Muscle of arm (tissue), 14 donors: Measurements from ENCODE around the gene DDT. TPM values are rescaled to one million over a fixed set of nuclear protein-coding genes. Genes with fewer than 3 reads are reported as not detected.
"Not testable (repeated sequence)": the region's sequence is repeated elsewhere in the genome, so short reads cannot be mapped to it uniquely, and the experiment has no call there.

ENCODE experiments used
- DNase-seq: peaks from one replicate; pipeline ENCODE4 v3.0.0-alpha.2; 2013
- long read RNA-seq, 11 donors: transcript quantifications; one replicate each; lab custom pipeline, GENCODE V29; 2026
- polyA plus RNA-seq, 12 donors: library from polyadenylated mRNA; unstranded; fragments of 120-200 nt; gene quantifications; one replicate each; pipeline ENCODE4 v1.2.1, GENCODE V29; 2013; ENCODE audit not compliant: insufficient read length in 12 of 12

The DDT gene
- 10 to 100 TPM in 11 of 12 donors, not detected in 1; 29.4 to 61.0 (median 42.2) TPM for polyA plus RNA-seq
- long read RNA-seq, donor 1, transcript DDT-202 (3 exons, 713 nt), result major isoform, 88 of 90 reads
- long read RNA-seq, donor 1, partial matches to known transcripts, result 0 of 90 reads
- long read RNA-seq, donor 1, other reads (novel, unspliced or antisense), result 0 of 90 reads
- long read RNA-seq, donor 2, transcript DDT-202 (3 exons, 713 nt), result major isoform, 28 of 28 reads
- long read RNA-seq, donor 2, partial matches to known transcripts, result 0 of 28 reads
- long read RNA-seq, donor 2, other reads (novel, unspliced or antisense), result 0 of 28 reads
- long read RNA-seq, donor 3, transcript DDT-202 (3 exons, 713 nt), result major isoform, 21 of 21 reads
- long read RNA-seq, donor 3, partial matches to known transcripts, result 0 of 21 reads
- long read RNA-seq, donor 3, other reads (novel, unspliced or antisense), result 0 of 21 reads
- long read RNA-seq, donor 4, transcript DDT-202 (3 exons, 713 nt), result major isoform, 19 of 19 reads
- long read RNA-seq, donor 4, partial matches to known transcripts, result 0 of 19 reads
- long read RNA-seq, donor 4, other reads (novel, unspliced or antisense), result 0 of 19 reads
- long read RNA-seq, donor 5, transcript DDT-202 (3 exons, 713 nt), result major isoform, 35 of 37 reads
- long read RNA-seq, donor 5, partial matches to known transcripts, result 0 of 37 reads
- long read RNA-seq, donor 5, other reads (novel, unspliced or antisense), result 0 of 37 reads
- long read RNA-seq, donor 6, transcript DDT-202 (3 exons, 713 nt), result major isoform, 18 of 19 reads
- long read RNA-seq, donor 6, partial matches to known transcripts, result 0 of 19 reads
- long read RNA-seq, donor 6, other reads (novel, unspliced or antisense), result 0 of 19 reads
- long read RNA-seq, donor 7, transcript DDT-202 (3 exons, 713 nt), result major isoform, 16 of 17 reads
- long read RNA-seq, donor 7, partial matches to known transcripts, result 0 of 17 reads
- long read RNA-seq, donor 7, other reads (novel, unspliced or antisense), result 0 of 17 reads
- long read RNA-seq, donor 8, transcript DDT-202 (3 exons, 713 nt), result major isoform, 41 of 42 reads
- long read RNA-seq, donor 8, partial matches to known transcripts, result 0 of 42 reads
- long read RNA-seq, donor 8, other reads (novel, unspliced or antisense), result 0 of 42 reads
- long read RNA-seq, donor 9, transcript DDT-202 (3 exons, 713 nt), result major isoform, 29 of 30 reads
- long read RNA-seq, donor 9, partial matches to known transcripts, result 0 of 30 reads
- long read RNA-seq, donor 9, other reads (novel, unspliced or antisense), result 0 of 30 reads
- long read RNA-seq, donor 10, transcript DDT-202 (3 exons, 713 nt), result major isoform, 27 of 27 reads
- long read RNA-seq, donor 10, partial matches to known transcripts, result 0 of 27 reads
- long read RNA-seq, donor 10, other reads (novel, unspliced or antisense), result 0 of 27 reads
- long read RNA-seq, donor 11, transcript DDT-202 (3 exons, 713 nt), result major isoform, 44 of 51 reads
- long read RNA-seq, donor 11, partial matches to known transcripts, result 6 of 51 reads
- long read RNA-seq, donor 11, other reads (novel, unspliced or antisense), result 0 of 51 reads

GRCh38 chr22:23974345-23974744 is at the start of gene DDT:
Gene DDT (minus strand): TSS chr22:23974441. CDS start chr22:23974414, 27 bp downstream.
- not testable (repeated sequence) for DNase-seq

DNA sequence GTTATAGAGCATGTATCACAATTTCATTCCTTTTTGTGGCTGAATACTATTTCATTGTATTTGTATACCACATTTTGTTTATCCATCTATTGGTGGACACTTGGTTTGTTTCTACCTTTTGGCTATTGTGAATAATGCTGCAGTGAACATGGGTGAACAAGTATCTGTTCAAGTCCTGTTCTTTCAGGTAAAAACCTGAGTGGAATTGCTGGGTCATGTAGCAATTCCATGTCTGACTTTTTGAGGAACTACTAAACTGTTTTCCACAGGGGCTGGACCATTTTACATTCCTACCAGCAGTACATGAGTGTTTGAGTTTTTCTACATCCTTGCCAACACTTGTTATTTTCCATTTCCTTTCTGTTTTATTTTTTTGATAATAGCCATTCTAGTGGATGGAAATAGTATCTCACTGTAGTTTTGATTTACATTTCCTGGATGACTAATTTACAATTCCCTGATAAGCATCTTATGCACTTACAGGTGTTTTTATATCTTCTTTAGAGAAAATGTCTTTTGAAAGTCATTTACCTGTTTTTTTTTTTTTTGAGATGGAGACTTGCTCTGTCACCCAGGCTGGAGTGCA is 49.1 kb upstream of the DDT start:
- no peak for DNase-seq

DNA sequence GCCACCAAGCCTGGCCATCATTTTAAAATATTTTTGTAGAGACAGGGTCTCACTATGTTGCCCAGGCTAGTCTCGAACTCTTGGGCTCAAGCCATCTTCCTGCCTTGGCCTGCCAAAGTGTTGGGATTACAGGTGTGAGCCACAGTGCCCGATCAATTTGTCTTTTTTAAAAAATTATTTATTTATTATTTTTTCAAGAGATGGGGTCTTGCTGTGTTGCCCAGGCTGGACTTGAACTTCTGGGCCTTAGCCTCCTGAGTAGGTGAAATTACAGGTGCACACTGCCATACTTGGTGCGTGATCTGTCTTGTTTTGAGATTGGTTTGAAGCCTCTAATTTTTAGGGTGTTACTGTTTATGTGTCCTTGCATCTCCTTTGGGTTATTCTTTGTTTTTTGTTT is 47.1 kb upstream of the DDT start:
- no peak for DNase-seq

GRCh38 chr22:24016156-24016555 is 41.9 kb upstream of the DDT start:
- DNase-seq, result no peak

- no peak for DNase-seq
Observed at GRCh38 chr22:24011735-24012068, 37.5 kb upstream of the DDT start.

DNA sequence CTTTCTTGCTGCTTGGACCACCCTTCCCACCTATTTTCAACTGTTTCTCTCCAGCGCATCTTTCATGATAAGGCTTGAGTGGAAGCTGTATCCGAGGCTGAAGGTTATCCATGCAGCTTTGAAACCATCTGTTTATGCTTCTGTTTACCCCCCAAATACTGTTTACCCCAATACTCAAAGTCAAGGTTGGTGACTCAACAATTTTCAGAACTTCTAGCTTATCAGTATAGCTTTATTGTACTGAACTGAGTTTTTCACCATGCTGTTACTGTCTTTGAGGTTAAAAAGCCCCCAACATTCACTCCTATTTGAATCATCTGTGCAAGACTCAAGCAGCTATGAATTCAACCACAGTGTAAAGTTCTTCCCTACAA is 35.8 kb upstream of the DDT start:
- DNase-seq, result no peak

- DNase-seq, result no peak
Observed at GRCh38 chr22:24009227-24010017, 35.2 kb upstream of the DDT start.

- no peak for DNase-seq
Observed at GRCh38 chr22:24008381-24009226, 34.4 kb upstream of the DDT start.

DNA sequence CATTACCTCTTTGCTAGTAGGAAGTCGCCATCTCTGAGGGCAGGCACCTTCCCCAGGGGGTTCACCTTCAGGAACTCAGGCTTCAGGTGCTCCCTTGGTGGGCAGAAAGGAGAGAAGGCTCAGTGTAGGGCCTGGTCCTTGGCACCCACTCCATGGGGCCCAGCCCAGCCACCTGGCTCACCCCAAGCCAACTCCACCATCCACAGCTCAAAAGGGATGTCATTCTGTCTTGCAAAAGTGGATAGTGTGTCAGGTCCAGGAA is 33.7 kb upstream of the DDT start:
- DNase-seq, result no peak

GRCh38 chr22:24007253-24008021 is 33.2 kb upstream of the DDT start:
- no peak for DNase-seq

DNA sequence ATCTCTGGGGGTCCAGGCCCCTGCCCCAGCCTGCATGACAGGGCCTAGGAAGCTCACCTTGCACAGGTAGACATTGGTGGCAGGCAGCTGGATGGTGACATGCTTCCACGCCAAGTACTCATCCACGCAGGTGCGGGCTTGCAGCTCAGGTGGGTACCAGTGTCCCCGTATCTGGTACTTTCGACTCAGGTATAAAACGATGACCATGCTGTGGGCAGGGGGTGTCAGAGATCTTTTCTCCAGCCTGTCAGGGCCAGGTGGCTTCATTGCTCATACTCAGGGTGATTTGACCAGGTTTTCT is 32.6 kb upstream of the DDT start:
- no peak for DNase-seq

DNA sequence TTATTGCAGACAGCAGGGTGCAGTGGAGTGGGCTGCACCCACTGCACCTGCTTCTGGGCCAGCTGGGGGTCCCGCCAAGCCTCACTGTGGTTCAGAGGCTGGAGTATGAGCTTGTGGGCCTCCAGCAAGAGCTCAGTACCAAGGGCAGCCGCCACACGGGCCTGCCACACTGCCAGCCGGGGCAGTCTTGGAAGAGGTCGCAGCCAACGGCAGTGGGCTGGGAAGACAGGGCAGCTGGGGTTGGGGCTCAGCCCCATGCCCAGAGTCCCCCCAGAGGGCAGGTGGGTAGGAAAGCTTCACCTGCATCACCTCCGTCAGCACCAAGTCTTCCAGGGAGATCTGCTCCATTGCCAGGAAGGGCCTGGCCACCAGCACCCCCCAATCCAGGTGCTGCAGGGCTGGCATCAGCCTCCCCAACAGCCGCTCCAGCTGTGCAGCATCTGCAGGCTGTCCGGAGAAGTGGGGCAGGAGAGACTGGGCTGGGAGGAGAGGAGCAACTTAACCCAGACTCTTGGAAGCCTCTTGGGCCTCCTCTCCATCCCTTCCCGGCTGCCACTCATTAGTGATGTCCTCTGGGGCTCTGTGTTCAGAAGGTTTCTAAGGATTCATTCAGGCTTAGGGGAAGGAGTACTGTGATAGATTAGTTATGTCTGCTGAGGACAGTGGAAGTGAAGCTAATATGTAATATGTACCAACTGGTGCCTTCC is 32.1 kb upstream of the DDT start:
- DNase-seq, result no peak

DNA sequence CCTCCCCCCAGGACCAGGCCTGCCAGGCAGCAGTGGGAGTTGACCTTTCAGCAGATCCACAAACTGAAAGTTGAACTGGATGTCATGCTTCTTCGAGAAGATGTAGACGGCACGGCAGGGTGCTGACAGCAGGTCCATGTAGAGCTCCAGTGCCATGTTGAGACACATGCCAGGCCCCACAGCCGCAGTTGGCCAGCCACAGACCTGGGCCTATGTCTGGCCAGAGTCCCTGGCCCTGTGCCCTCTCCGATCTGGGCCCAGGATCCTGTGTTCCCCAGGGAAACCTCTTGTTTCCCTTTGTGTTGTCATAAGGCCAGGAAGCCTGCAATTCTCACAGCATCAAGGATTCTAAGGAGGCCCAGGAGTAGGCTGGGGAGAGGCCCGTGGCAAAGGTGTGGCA is 31.0 kb upstream of the DDT start, which contains the start of gene GSTT4:
Gene GSTT4, minus strand, starts transcription at position 253 of the 400 bp plus-strand sequence. Its CDS starts 97 bp downstream, at position 156.
- DNase-seq, result no peak

DNA sequence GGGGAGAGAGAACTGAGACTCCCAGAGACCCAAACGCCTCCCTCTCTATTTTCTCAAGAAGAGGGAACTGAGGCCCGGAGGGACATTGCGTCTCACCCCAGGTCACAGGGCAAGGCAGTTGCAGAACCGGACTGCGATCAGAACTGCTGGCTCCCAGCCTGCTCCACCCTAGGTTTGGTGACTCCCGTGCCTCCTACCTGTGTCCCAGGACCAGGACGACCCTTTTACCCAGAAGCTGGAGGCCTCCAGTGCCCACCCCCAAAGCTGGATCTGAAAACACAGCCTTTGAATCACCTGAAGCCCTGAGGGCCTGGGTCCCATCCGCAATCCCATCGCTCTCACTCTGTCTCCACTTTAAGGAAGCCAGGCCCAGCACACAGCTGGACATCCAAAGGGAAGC is 29.6 kb upstream of the DDT start:
- no peak for DNase-seq

GRCh38 chr22:24002851-24003250 is 28.6 kb upstream of the DDT start:
- no peak for DNase-seq

DNA sequence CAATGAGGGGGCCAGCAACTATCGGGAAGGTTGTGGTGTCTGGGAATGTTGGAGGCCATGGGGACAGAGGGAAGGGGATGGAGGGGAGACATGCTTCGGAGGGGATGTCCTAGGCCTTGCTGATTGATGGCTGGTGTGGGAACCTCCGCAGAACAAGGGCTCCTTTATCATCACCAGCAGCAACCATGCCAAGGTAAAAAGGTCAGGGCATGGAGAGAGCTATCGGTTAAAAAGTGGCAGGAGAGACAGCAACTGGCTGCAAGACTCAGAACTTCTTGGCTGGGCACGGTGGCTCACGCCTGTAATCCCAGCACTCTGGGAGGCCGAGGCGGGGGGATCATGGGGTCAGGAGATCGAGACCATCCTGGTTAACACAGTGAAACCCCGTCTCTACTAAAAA is 28.0 kb upstream of the DDT start:
- no peak for DNase-seq

DNA sequence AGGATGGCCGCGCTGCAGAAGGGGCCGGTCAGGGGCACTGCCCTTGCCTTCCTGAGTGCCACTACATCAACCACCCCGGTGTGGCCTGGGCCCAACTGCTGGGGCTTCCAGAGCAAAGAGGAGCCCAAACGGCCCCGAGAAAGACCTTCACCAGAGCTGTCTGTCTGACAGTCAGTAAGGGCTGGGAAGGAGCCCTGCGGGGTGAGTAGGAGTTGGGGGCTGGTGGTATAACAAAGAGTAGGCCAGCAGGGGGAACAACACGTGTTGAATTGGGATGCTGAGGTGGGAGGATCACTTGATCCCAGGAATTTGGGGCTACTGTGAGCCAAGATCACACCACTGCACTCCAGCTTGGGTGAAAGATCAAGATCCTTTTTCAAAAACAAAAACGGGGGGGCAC is 27.1 kb upstream of the DDT start:
- DNase-seq, result no peak

DNA sequence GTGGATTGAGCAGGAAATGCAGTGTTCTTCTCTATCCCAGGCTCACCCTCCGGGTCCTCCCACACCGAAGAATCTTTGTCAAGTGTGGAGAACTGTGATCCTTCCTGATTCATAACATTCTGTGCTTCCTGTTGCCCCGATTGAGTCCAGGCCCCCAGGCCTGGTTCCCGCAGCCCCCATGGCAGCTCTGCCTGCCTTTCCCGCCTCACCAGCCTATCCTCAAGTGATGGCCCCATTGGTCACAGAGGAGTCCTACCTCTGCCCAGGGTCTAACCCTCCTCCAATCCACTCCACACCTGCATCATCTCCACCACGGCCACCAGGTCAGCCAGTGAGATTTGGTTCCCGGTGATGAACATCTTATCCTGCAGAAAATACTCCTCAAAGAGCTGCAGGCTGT is 25.5 kb upstream of the DDT start:
- not testable (repeated sequence) for DNase-seq
